Measurements from ENCODE around the gene KIRREL3.

The KIRREL3 gene

GRCh38 chr11:126700768-126701519, 299.6 kb downstream of the KIRREL3 start:
- DNase-seq = peak; percentile 54

GRCh38 chr11:126698576-126698975, 302.0 kb downstream of the KIRREL3 start:
- no peak for DNase-seq

DNA sequence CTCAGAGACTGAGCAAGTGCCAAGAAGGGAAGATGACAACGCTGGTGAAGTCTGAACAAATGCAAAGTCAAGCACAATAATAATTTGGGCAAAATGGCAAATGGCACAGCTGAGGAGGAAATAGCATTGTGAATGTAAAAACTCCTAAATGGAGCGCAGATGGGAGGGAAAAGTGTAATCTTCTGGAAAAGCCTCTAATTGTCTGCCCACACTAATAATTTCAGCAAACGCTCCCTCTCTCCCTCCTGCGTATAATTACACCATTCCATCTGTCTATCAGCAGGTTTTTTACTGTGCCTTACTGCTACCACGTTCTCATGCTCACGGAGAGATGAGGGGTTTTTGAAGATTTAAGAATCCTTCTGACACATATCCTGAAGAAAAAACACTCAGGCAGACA, 302.6 kb downstream of the KIRREL3 start:
- no peak for DNase-seq

GRCh38 chr11:126696982-126697381, 303.6 kb downstream of the KIRREL3 start:
- no peak for DNase-seq

DNA sequence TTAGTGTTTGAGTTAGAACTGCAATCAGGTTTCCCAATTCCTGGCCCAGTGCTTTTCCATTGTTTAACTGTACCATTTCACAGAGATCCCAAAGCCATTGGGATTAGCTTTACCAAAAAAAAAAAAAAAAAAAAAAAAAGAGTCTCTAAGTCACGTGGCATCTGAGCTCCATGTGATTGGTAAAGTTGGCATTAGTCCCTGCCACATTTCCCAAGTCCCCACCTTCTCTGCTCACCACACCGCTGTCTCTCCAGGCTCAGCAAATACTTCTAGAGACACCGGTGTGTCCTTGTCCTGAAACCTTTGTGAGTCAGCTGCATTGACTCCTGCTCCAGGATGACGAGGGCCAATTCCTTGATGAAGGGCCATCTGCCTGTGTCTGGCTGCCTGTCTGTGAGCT, 305.3 kb downstream of the KIRREL3 start:
- DNase-seq = no peak

DNA sequence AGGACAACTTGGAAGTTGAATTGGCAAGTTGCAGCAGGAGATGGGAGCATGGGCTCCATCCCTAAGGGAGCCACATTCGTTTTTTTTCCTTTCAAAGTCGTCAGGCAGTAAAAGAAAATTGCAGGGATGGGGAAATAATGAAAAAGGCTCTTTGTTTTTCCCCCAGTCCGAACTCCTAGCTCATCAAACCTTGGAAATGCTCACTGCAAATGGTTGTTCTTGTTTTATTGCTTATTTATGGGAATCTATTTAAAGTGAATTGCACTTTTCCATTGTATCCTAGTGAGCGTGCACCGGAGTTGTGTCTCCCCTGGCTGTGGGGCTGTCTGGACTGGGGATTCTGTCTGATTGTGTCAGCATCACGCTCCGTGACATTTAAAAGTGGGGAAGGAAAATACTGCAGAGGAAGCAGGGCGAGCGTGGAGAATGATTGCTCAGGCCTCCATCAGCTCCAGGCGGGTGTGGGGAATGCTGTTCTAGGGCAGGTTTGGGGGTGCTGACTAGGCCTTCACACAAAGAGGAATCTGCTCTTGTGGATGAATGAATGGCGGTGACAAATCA, 306.4 kb downstream of the KIRREL3 start:
- DNase-seq = no peak

GRCh38 chr11:126687477-126687876, 313.1 kb downstream of the KIRREL3 start:
- DNase-seq = no peak

GRCh38 chr11:126686938-126687337, 313.6 kb downstream of the KIRREL3 start:
- no peak for DNase-seq

- no peak for DNase-seq
Measured at GRCh38 chr11:126683766-126684728, 316.5 kb downstream of the KIRREL3 start.

- no peak for DNase-seq
Measured at GRCh38 chr11:126682590-126682989, 318.0 kb downstream of the KIRREL3 start.

DNA sequence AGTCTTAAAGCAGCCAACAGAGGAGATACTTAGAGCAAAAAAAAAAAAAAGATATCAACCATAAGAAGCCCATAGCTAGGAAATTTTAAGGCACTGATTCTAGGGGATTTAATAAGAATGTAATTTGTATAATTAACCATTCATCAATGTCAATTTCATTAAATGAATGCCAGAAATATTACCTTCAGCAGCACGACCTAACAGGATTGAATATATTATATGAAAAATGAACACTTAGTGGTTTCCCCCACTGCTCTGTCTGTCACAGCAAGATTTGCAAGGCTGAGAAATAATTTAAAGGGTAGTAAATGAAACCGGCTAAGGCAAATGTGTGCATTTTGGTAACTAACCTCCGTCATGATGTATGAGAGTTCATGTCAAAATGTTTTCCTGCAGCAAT, 319.9 kb downstream of the KIRREL3 start:
- DNase-seq = no peak

GRCh38 chr11:126680131-126680530, 320.4 kb downstream of the KIRREL3 start:
- peak; percentile 36 for DNase-seq

GRCh38 chr11:126679033-126679432, 321.5 kb downstream of the KIRREL3 start:
- DNase-seq = no peak

GRCh38 chr11:126676536-126676935, 324.0 kb downstream of the KIRREL3 start:
- no peak for DNase-seq

DNA sequence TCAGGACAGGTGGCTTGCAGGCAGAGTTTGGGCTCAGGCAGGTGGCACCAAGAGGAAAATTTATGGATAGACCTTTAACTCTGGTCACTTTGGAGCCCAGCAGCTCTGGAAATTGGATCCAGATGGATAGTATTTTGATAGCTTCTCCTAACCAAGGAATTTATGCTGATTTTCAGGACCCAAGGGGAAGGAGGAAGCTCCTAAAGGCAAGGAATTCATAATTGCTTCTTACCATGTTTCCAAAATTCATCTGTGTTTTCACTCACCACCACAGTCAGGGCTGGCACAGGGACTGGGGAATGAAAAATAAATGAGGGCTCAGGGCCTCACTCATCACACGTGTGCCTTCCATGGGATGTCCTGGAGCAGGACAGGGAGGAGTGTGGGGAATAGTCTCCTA, 327.3 kb downstream of the KIRREL3 start:
- DNase-seq = no peak

DNA sequence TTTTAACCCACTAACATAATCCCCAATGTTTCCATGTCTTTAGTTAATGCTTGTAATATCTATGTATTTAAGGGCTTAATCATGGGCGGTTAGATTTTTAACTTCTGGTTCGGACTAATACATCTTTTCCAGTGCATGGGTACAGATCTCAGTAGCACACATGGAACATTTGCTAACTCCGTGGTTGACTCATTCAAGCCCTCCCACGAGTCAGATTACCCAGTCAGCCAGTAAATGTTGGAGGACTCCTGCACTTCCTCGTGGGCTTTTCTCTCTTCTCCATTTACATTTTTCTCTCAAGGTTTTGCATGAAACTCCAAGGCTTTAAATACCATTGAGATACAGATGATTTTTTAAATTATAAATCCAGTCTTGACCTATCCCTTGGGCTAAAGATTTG, 331.2 kb downstream of the KIRREL3 start:
- peak; percentile 54 for DNase-seq

DNA sequence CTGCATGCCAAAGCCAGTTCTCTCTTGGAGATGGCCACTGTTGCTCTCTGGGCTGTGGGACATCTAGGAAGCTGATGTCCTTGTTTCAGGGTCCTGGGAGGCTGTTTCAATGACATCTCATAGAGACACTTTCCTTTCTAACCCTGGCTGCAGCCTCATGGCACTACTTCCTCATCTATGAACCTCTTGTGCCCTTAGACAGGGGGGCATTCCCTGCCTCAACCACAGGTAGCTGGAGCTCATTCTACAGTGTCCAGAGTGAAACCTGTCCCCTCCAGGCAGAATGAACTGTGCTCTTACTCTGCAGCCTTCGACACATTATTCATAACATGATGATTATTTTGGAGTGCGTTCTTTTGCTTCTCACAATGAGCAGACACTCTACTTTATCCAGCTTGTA, 335.9 kb downstream of the KIRREL3 start:
- no peak for DNase-seq

DNA sequence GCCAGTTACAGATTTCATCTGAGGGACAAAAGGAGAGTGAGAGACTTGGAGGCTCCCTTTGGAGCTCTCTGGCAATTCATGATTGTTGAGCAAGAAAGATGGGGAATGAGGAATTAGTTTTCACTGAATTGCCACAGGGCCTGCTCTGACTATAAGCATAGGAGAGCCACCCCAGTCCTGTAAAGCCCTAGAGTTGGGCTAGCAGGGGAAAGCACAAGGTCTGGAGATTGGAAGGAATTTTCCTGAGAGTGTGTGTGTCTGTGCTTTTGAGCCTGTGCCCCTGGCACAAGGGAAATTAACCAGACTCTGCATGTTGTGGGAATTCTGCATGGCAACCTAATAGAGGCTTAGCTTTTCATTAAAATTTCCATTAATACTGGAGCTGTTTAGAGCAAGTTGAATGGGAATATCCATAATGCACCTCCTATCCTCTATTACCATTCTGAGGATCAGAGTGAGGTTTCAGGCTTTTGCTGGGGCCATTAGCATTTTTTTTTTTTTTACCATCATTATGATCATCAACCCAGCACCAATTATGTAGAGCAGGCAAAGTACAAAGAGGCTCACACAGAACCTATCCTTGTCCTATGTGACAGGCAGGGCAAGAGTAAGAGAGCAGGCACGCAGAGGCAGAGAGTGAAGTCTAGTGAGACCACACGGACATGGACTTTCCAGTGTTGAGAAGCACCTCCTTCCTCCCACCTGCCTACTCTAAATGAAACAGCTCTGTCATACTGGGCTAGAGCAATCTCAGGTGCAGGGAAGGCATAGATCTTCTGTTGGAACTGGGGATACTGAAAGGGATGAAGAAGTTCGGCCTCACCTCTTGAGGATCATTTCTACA, 336.6 kb downstream of the KIRREL3 start:
- no peak for DNase-seq

DNA sequence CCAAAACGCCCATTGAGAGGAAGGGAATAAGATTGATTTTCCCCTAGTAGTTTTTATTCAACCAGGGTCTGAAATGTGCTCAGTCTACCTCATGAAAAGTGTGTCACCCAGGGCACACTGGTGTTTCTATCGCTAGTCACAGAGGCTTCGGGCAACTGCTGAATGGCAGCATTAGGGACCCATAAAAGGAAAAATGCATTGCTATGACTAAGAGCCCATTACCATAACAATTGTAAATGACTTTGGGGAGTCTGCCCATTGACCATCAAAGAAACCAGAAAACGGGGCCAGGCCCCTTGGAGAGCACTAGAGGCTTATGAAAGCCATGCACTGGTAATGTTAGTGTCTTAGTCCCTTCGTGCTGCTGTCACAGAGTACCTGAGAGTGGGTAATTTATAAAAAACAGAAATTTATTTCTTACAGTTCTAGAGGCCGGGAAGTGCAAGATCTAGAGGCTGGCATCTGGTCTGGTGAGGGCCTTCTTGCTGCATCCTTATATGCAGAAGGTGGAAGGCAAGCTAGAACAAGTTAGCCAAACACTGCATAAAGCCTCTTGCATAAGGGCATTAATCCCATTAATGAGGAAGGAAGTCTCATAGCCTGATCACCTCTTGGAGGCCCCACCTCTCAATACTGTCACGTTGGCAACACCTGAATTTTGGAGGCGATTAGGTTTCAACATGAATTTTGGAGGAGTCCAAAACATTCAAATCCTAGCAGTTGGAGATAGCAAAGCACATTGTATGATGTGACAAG, 338.4 kb downstream of the KIRREL3 start:
- DNase-seq = no peak

DNA sequence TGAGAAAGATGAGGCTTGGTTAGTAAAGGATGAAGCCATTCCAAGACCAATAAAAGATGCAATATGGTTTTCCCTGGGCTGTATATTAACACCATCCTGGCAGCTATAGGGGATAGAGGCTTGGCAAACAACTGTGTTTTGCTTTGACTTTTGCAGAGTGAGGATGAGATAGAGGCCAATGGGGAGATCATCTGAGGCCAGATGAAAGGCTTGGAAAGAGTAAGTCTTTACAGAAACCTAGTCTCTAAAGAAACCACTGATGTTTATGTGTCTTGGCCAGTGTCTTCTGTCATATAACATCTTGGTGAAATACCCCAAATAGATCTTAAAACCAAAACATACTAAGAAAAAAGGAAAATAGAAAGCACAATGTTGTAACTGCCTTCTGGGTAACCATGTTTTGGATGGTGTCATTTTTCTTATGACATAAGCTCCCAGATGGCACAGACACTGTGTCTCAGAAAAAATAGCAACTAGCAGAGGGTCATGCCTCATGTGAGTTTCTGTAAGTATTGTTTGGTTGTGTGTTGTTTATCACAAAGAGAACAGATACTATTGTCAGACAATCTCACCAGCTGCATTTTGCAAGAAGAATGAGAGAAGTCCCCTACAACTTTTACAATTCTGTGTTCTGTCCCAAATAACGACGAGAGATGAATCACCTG, 339.7 kb downstream of the KIRREL3 start:
- no peak for DNase-seq

GRCh38 chr11:126660321-126660720, 340.2 kb downstream of the KIRREL3 start:
- DNase-seq = no peak
